A204.1 (cell line): ENCODE data around the gene FAM53B.

Source experiments
- FAIRE-seq: peaks from 2 replicates; lab custom pipeline; 2012; peaks lifted over from hg19 to GRCh38; lab: Jason Lieb, UNC

Gene FAM53B

DNA sequence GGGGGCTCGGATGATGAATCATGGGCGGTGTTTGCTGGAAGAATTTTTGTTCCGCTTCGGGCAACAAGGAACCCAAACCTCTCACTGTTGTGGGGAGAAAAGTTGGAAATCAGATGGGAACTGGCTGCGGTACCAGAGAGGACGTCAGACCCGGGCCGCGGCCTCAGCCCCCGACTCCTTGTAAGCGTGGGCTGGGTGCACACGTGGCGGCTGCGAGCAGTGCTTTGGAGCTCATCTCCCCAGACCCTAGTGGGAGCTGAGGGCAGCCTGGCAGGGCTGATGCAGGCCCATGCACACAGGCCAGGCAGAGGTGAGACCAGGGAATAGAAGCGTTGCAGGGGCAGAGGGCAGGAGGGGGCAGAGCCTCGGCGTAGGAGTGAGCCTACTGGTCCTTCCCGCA is 136.5 kb downstream of the FAM53B start:
- FAIRE-seq, result no peak

DNA sequence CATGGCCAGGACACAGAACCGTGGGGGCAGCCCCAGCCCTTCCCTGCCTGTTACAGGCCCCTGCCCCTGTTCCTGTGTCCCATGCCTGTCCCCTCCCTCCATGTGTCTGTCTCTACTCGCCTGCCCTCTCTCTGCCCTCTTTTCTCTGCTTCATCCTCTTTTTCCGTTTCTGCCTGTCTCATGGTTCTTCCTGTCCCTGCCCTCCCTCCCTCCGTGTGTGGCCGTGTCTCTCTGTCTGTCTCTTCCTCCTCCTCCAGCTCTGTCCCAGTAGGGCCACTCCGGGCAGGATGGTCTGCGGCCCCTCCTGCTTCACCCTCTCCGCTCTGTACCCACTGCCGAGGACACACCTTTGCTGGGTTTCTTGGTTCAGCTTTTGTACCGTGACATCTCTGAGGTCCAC is 137.4 kb downstream of the FAM53B start:
- FAIRE-seq, result no peak

DNA sequence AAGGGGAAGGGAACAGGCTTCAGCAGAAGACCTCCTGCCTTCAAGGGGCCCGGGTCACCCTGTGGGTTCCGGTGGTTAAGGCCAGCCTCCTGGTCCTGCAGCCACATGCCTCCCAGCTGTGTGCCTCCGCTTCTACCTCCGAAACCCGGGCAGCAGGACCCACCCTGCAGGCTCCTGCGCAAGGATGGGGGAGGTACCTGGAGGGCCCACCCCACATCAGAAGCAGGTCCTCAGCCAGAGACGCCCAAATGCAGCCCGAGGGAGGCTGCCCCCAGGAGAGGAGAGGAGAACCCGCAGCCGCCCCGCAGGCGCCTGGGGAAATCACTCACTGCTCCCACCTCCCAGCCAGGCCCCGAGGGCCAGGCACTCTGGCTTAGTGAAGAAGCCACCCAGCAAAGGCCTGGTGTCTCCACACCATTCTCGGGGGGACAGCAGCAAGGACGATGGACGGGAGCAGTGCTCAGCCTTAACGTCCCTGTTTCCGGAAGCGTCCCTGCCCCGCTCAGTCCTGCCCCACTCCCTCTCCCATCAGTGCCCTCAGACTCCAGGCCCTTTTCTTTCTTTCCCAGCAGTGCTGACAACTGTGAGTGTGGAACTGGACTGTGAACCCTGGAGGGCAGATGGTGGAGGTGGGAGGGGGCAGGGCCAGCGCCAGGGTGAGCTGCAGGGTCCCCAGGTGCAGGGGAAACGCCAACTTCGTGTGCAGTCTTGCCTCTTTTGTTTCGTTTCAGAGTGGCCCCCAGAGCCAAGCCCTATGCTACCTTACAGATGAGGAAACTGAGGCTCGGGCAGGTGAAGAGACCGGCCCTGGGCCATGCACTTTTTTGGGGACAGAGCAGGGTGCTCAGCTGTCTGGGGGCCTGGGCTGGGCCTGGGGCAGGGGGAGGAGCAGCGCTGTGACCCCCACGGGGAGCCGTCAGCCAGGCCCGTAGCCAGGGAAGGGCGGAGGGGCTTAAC is 138.0 kb downstream of the FAM53B start:
- no peak for FAIRE-seq

DNA sequence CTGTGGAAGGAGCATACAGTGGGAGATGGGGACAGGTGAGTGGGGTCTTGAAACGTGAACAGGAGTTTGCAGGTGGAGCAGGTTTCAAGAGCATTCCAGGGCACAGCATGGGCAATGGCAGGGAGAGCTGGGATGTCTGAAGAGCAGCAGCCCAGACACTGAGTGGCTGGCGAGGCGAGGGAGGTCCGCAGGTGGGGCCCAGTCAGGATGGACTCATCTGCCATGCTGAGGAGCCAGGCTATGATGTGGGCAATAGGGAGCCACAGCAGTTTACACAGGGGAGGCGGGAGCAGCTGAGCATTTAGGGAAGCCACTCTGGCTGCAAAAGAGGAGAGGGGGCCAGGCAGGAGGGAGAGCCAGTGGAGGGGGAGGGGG is 138.7 kb downstream of the FAM53B start:
- FAIRE-seq, result no peak

DNA sequence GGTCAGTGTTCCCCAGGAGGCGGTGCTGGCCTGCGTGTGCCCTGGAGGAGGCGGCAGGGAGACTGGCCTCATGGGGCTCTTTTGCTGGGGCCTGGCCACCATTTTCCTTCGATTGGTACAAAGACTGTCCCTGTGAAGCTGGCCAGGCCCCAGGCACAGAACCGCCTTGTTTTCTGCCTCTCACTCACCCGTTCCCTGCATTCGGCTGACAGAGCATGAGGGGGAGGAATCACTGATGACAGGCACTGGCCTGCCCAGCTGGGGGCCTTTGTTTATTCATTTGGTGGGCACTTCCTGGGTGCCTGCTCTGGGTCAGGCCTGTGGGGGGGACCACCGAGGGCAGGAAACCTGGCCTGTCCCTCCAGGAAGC is 139.2 kb downstream of the FAM53B start:
- FAIRE-seq, result no peak

DNA sequence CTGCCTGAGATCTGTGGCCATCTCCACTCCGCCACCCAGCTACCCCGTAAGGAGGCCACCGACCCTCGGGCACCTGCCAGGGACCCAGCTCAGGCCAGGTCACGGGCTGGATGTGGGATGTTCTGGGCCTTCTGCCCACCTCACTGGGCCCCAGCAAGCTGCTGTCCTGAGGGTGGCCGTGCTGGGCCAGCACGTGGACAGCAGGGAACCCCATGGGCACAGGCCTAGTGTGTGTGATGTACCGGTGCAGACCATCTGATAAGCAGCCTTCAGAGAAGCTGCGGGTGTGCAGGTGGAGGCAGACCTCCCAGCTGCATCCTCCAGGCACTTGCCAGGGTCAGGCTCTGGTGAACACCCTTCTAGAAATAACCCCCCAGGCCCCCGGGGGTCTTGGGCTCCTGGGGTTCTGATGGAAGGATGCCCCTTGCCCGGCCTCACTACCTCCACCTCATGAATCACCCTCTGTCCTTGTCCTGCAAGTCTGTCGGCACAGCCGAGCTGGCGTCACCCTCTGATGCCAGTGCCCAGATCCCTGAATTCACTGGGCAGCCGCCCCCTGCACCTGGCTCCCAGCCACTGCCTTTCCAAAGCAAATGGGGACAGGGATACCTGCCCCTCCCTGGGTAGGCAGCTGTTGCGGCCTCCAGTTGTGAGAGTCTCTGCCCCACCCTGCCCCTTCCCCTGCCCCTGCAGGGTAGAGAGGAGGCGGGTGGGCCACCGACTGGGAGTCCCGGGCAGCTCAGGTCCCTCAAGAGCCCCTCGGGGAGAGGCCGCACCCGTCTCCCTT is 139.8 kb downstream of the FAM53B start:
- FAIRE-seq, result no peak

DNA sequence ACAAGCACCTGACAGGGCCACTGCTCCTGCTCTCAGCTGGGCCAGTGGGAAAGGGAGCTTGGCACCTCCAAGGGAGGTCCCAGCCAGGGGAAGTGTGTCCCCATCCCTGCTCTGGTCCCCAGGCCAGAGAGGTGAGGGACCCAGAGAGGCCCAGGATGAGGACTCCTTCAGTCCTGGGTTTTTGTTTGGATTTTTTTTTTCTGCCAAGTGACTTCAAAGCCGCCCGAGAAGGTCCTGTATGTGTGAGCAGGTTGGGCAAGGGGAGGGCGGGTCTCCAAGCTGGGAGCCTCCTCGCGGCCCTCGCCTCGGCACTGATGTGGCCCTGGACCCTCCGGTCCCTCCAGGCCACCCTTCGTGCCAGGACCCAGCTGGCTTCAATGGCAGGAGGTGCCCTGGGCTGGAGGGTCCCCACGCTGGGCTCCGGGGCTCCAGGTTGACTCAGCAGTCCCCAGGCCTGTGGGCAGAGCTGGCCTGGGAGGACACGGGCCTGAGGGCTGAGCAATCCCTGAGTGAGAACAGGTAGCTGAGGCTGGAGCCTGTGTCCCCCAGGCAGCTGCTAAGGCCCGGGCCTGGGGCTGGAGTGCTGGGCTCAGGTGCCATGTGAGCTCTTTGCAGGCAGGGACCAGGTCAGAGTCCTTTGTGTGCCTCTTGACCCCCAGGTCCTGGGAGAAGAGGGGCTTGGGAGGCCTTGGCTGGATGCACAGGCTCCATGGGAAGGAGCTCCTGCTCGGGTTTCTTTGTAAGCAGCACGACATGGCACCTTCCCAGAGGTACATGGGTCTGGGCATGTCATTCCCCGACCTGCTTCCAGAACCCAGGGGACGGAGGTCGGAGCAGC is 140.6 kb downstream of the FAM53B start:
- no peak for FAIRE-seq

DNA sequence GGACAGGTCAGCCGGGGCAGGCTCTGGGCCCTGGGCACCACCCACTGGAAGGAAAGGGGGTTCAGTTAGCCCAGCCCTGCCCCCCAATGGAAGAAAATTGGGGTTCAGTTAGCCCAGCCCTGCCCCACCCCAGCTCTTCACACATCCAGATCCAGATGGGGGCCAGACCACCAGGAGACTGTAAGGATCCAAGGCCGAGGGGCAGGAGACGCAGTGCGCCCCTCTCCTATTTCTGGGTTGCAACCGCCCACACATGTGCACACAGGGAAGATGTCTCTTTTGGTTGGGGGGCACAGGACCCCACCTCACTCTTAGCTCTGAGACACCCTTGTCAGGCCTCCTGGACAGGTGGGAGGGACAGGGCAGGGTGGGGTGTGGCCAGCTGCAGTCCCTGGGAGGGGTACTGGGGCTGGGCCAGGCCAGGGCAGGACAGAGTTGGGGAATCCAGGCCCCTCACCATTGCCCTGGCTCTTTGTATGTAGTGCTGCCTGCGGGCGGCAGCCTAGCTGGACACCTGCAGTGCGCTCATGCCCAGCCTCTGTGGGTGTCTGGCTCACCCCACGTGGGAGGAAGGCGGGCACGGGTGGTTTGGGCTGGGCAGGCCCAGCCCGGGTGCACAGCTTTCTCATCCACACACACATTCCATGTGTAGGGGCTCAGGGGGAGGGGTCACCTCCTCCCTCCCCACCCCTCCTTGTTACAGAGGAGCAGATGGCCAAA is 141.4 kb downstream of the FAM53B start:
- no peak for FAIRE-seq

DNA sequence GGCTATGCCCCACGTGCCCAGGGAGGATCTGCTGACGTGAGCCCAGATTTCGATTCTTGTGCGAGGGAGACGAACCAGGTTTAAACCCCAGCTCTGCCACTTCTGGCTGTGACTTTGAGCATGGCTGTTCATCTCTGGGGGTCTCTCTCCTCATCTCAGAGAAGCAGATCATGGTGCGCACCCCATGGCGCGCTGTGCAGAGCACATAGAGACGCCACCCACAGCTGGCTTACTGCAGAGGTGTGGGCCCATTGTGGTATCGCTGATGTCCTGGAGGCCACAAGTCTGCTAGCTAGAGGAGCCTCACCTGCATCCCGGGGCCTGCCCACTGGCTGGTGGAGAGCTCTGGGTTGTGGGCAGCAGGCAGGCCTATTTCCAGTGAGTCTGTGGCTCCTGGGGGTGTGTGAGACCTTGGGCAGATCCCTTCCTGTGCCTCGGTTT is 142.0 kb downstream of the FAM53B start:
- no peak for FAIRE-seq

DNA sequence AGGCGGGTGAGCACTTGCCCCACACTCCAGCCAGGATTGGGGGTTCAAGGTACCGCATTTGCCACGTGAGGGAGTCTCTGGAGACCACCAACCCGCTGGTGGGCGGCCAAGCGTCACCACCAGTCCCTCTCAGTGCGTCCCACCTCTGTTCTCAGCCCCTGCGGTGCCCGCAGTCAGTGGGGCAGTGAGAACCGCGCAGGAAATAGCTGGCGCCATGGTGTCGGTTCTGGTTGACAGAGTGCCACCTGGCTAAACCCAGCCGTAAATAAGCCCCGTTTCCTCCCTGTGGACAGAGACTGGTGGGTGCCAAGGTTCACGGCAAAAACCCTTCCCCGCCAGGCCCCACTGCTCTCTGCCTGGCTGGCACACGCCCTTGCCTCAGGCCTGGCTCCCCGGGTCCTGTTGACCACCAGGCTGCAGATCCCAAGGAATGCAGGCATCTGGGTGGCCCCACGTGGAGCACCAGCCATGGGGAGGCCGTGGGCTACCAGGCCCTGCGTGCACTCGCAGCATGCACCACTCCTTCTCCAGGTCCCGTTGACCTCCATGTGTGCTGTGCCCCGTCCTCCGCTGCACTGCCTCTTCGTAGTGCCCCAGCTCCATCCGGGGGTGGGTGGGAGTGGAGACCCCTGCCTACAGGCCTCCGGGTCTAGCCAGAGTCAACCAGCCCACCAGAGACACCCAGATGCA is 142.6 kb downstream of the FAM53B start:
- no peak for FAIRE-seq

DNA sequence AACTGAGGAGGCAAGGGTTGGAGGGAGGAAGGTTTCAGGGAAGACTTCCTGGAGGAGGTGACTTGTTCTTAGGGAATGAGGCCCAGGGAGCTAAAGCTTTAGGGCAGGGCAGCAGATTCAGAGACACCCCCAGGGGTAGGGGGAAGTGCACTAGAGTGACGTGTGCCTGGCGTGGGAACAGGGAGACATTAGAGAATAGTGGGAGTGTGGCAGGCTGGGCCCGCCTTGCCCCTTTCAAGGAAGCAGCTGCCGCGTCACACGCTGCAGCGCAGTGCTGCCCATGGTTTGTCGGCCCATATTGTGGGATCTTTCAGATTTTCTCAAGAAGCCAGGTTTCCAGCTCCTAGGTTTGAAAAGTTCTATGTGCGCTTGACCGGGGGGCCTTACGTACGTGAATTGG is 143.2 kb downstream of the FAM53B start:
- FAIRE-seq, result no peak

DNA sequence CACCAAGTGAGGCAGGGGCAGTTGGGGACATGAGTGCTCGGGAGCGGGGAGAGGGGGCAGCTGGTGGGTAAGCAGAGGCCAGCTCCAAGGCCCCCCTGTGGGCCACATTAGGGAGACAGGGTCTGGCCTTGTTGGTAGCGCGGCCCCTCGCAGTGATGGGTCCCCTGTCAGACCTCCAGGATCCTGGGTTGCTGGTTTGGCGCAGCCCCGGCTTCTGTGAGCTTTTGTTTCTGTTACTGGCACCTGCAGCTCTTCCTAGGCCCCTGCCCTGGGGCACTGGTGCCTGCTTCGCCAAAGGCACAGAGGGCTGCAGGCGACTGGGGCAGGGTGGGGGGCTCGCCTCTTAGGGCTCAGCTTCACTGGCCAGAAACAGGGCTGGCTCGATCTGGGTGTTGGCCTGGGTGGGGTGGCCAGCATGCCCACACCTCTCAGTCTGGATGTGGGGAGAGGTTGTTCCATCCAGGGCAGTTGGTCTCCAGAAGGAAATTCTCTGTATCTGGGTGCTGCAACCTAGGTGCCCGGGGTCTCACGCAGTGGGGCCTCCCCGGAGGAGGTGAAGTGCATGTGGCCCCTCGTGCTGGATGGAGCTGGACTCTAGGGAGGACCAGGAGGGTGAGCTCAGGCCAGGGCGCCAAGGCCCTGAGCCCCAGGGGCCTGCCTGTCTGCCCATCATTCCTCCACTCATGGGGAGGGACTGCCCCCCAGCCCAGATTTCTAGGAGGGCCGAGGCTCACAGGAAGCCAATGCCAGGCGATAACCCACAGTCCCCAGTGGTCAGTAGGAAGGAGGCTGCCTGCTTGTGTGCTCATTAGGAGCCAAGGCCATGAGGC is 143.9 kb downstream of the FAM53B start:
- FAIRE-seq, result no peak

DNA sequence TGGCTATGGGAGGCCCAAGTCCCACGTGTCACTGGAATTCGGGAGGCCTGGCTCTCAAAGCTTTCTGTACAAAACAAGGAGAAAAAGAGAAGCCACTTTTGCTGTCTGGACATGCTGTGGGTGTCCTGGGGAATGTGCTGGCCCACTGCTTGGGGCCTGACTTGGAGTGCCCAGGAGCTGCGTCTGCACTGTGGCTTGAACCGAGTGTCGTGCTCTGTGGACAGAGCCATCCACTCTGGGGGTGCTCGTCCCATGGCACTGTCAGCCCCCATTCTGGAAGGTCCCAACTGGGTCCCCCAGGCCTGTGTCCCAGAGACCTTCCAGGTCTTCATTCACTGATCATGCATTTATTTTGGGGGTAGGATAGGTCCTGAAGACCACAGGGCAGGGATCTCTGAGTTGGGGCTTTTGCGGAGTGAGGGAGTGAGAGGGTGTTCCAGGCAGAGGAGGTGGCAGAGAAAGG is 144.6 kb downstream of the FAM53B start:
- FAIRE-seq, result no peak

DNA sequence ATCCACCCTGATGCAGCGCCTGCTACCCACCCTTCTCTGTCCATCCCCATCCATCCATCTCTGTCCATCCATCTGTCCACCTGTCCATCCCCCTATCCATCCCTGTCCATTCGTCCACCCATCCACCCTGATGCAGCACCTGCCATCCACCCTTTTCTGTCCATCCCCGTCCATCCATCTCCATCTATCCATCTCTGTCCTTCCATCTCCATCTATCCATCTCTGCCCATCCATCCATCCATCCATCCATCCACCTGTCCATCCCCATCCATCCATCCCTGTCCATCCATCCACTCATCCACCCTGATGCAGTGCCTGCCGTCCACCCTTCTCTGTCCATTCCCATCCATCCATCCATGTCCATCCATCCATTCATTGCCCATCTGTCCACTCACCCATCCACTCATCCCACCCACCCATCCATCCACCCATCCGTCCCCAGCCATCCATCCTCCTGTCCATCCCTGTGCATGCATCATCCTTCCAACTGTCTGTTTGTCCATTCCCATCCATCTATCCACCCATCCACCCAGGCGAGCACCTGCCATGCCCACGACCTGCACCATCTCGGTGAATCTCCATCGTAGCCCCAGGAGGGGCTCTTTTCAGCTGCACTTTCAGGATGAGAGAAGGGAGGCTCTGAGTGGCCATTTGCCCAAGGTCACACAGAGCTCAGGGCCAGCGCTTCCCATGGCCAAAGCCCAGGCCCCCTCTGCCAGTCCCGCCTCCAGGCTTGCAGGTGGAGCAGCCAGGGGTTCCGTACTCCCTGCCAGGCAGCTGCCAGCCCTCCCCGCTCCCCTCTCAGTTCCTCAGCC is 145.2 kb downstream of the FAM53B start:
- FAIRE-seq, result no peak

DNA sequence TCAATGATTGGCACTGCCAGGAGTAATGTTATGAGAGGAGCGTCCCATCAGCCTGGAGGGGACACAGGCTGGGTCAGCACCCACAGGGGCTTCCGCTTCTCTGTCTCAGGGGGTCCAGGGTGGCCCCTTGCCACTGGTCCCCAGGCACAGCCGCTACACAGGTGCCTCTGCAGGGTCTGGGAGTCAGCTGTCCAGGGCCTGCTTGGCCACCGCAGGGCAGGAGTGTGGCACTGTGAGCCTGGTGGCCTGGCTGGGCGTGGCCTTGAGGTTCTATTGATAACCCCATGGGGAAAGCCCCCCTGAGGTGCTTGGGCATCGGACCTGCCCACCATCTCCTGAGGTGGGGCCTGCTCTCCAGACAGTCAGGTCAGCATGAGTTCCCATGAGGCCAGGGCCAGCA is 146.0 kb downstream of the FAM53B start:
- FAIRE-seq, result no peak

DNA sequence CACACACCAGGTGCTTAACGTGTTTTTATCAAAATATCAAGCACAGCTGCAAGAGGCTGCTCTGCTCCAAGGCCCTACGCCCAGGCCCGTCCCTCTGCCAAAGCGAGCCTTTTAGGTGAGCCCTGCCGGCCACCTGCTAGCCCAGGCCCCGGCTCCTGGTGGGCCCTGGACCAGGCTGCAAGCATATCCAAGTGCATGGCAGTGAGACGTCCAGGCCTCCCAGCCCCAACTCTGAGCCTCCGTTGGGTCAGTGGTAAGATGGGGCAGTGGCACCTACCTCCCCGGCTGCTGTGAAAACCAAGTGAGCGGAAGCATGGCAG is 146.4 kb downstream of the FAM53B start:
- FAIRE-seq, result no peak

DNA sequence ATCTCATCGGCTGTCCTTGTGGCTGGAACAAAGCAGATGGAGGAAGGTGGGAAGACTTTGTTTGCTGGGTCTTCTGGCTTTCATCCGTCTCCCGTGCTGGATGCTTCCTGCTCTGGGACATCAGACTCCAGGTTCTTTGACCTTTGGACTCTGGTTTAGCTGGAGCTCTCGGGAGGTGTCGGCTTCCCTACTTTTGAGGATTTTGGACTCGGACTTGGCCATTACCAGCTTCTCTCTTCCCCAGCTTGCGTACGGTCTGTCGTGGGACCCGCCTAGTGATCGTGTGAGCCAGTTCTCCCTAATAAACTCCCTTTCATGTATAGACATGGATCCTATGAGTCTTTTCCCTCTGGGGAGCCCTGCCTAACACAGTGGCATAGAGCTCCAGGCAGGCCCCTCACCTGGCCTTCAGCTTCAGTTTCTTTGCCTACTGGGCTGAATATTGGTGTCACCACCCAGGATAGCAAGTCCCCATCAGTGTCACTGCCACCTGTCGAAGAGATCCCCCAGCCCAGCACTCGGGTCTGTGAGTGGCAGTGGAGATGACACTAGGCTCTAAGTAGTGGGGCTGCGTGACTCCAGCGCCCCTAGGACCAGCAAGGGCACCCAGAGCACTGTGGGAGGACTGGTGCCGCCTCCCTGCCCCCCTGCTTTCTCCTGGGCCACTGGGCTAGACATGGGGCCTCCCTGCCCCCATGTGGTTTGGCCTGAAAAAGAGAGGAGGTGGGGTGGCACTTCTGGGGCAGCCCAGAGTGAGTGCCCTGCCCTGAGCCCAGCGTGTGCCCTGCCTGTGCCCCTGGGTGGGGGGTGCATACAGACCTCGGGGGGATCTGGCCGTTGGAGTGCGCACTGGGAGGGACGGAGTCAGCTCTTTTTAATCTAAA is 147.0 kb downstream of the FAM53B start:
- FAIRE-seq, result no peak

DNA sequence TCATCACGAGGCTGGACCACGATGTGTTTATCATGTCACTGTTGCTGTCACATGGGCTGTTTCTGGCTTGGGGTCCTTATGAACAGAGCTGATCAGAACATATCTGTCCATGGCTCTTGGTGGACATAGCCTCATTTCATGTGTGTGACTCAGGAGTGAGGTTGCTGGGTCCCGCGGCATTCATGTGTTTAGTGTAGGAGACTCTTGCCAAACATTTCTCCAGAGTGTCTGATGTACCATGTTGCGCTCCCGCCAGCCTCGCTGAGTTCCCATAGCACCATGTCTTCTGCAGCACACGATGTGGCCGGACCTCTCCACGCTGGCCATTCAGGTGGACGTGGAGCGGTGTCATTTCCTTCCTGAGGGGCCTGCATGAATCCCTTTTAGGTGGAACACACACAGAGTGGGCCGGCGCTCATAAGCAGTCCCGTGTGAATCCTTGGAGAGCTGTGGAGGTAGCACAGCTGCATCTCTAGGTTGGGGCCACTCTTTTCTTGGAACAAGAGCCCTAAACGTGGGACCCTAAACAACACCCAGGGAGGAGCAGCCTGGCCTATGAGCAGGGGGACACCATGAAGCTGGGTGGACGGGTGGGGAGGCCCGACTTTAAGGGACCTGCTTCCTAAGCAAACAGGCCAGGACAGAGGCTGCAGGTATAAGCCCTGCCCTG is 147.9 kb downstream of the FAM53B start:
- no peak for FAIRE-seq
